ENCODE data around the gene INSR. TPM values are rescaled to one million over a fixed set of nuclear protein-coding genes. Genes with fewer than 3 reads are reported as not detected.

INSR gene
- total RNA-seq, 4 donors from 2014 or later = 70.7 to 165 (median 89.2) TPM

- intact Hi-C loops (cut with DNase I; ENCODE audit: low total_unique reads) = loop anchor here (10.0 kb wide), 1 partner anchor 98 kb away; no protein-coding TSS in a partner anchor
- DNase-seq (ENCODE audit: low spot score in 2 of 2) = peak in 1 of 2 donors; percentile 91
- TF ChIP-seq CTCF (IDR thresholded peaks at IDR 0.05) (no peak), POLR2A (IDR thresholded peaks at IDR 0.05) (no peak)
- H3K4me3 ChIP-seq (ENCODE audit: low read depth, poor library complexity, severe bottlenecking) = peak overlapping the region; percentile 90
- 9 to 13% methylated on average over 29 to 43 of the region's 54 CpGs for WGBS, 2 donors
Observed at GRCh38 chr19:7292950-7293761, 1.1 kb downstream of the INSR start.

DNA sequence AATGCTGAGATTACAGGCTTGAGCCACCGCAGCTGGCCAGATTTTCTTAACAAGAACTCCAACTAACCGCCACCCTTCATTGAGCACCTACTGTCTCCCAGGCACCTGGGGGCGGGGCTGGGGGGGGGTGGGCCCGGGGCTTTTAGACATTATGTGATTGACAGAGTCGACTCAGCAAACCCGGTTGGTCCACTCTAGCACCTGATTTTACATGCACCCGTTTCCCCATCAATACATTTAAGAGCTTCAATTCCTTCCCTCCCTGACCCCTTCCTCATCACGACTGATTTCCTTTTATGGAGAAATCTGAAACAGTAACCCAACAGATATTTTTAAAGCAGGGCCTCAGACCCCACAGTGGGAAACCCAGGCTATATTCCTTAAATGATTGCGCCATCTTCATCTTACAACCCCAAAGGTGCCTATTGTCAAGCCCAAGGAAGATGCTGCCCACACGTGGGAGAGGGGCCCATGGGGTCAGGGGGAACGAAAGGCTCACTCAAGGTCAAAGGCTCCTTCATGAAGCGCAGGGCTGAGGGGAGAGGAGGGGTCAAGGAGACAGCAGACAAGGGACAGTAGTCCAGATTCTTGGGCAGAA is 1.8 kb downstream of the INSR start:
- intact Hi-C loops (cut with DNase I; ENCODE audit: low total_unique reads) = loop anchor here (10.0 kb wide), 1 partner anchor 98 kb away; no protein-coding TSS in a partner anchor
- 66 to 67% methylated on average over 12 of the region's 12 CpGs for whole genome bisulfite sequencing, 2 donors
- peak overlapping the region; percentile 90 for H3K4me3 ChIP-seq (ENCODE audit: low read depth, poor library complexity, severe bottlenecking)
- TF ChIP-seq CTCF (IDR thresholded peaks at IDR 0.05) (no peak), POLR2A (IDR thresholded peaks at IDR 0.05) (no peak)
- no peak for DNase-seq (ENCODE audit: low spot score in 2 of 2)

DNA sequence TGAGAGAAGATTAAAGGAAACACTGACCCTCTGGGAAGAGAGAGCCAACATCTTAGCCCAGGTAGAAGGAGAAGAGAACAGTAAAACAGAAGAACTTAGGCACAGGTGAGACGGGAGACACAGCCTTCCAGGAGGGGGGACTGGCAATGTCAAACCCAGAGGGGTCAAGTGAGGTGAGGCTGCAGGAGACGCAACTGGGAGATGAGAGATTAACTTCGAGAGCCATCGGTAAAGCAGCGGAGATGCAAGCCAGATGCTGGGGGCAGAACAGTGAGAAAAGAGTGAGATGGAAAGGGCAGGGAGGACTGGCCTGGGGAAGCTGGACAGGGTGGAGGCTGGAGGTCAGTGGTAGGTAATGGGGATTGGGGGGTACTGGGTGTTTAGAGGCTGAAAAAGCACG is 5.2 kb downstream of the INSR start:
- 45 to 64% methylated on average over 6 of the region's 6 CpGs for WGBS, 2 donors
- intact Hi-C loops (cut with DNase I; ENCODE audit: low total_unique reads) = no loop called here
- no peak overlapping the region for H3K4me3 ChIP-seq (ENCODE audit: low read depth, poor library complexity, severe bottlenecking)
- no peak for DNase-seq (ENCODE audit: low spot score in 2 of 2)
- no peak for TF ChIP-seq CTCF (IDR thresholded peaks at IDR 0.05)
- no peak for TF ChIP-seq POLR2A (IDR thresholded peaks at IDR 0.05)

DNA sequence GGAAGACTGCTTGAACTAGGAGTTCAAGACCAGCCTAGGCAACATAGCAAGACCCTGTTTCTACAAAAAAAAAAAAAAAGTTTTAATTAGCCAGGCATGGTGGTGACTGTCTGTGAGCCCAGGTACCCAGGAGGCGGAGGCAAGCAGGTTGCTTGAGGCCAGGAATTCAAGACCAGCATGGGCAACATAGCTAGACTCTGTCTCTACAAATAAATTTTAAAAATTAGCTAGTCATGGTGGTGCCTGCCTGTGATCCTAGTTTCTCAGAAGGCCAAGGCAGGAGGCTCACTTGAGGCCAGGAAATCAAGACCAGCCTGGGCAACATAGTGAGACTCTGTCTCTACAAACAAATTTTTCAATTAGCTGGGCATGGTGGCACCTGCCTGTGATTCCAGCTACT is 6.1 kb downstream of the INSR start:
- WGBS, 2 donors = 100% methylated on average over 1 of the region's 1 CpG
- H3K4me3 ChIP-seq (ENCODE audit: low read depth, poor library complexity, severe bottlenecking) = no peak overlapping the region
- DNase-seq (ENCODE audit: low spot score in 2 of 2) = no peak
- intact Hi-C loops (cut with DNase I; ENCODE audit: low total_unique reads) = no loop called here
- TF ChIP-seq CTCF (IDR thresholded peaks at IDR 0.05) (no peak), POLR2A (IDR thresholded peaks at IDR 0.05) (no peak)

DNA sequence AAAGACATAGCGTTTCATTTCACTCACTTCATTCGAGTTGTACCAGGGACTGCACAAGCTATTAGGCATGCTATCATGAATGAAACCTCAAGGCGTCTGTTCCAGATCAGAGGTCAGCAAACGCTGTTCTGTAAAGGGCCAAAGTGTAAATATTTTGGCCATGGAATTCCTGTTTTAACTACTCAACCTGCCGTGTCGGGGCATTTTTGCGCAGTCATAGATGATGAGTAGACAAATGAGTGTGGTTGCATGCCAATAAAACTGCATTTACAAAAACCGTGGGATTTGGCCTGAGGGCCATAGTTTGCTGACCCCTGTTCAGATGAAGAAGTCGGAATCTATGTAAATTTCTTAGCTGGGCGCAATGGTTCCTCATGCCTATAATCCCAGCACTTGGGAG is 6.5 kb downstream of the INSR start:
- no peak for DNase-seq (ENCODE audit: low spot score in 2 of 2)
- no peak overlapping the region for H3K4me3 ChIP-seq (ENCODE audit: low read depth, poor library complexity, severe bottlenecking)
- 79 to 80% methylated on average over 10 of the region's 10 CpGs for WGBS, 2 donors
- TF ChIP-seq POLR2A (IDR thresholded peaks at IDR 0.05) (no peak), CTCF (IDR thresholded peaks at IDR 0.05) (no peak)
- intact Hi-C loops (cut with DNase I; ENCODE audit: low total_unique reads) = no loop called here
